Measurements from ENCODE around the gene KCNJ15.

GRCh38 chr21:38228115-38228514 lies 28.7 kb upstream of the KCNJ15 start:
- TF ChIP-seq CTCF (IDR thresholded peaks at IDR 0.05) (no peak), POLR2AphosphoS5 (IDR thresholded peaks at IDR 0.05) (no peak)
